ENCODE measurements around the gene RPS21. TPM values are rescaled to one million over a fixed set of nuclear protein-coding genes. Genes with fewer than 3 reads are reported as not detected.

RPS21 gene
- total and polyA plus RNA-seq, 2 of the 13 experiments (the other 11 are each of a cell fraction or from before 2014, with no cell fraction given): 2,647 to 11,063 TPM

DNA sequence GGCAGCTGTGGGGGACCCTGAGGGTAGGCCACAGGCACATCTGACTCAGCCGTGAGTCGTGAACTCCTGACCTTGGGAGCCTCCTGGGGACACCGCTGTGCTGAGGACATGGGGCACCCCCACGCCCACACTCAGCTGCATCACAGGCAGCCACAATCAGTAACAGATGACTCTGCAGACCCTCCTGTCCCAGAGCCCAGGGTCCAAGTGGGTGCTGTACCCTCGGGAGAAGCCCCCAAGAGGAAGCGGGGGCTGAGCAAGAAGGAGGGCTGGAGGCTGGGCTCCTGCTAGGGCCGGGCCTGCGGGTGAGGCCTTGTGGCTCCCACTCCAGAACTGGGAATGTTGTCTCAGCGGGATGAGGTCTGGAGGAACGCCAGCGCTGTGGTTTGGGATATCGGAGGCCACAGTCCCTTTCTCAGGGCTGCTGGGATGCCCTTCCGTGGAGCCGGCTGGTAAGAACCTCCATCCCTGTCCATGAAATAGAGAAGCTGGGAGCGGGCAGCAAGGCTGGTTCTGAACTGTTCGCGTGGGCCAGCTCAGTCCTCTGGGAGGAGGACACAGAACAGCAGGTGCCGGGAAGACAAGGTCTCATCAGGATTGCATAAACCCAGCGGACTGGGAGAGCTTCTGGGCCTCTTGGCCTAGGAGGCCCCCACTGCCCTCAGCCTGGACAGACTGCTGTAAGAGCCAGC is 16.6 kb upstream of the RPS21 start (continued):
- TF ChIP-seq BRD4 (CRISPR knock-in tag; IDR thresholded peaks at IDR 0.05) (peak; percentile 31; the same call in 1 of the 2 replicates), ZNF234 (CRISPR knock-in tag; conservative IDR thresholded peaks at IDR 0.05) (peak; percentile 77; the same call in 1 of the 2 replicates), ZNF768 (CRISPR knock-in tag; IDR thresholded peaks at IDR 0.05) (no peak), CBFB (CRISPR knock-in tag; IDR thresholded peaks at IDR 0.05) (no peak), RBM39 (IDR thresholded peaks at IDR 0.05; ENCODE audit: low read depth, low read length, poor library complexity, severe bottlenecking) (peak; percentile 46), ZNF3 (CRISPR knock-in tag; IDR thresholded peaks at IDR 0.05) (0 out of 2 replicates have a peak, but pooled peaks have one; percentile 12), ZMYM2 (CRISPR knock-in tag; IDR thresholded peaks at IDR 0.05) (no peak; the same call in 1 of the 2 replicates), ZNF724P (CRISPR knock-in tag; IDR thresholded peaks at IDR 0.05; ENCODE audit: borderline replicate concordance) (no peak), ZNF766 (CRISPR knock-in tag; IDR thresholded peaks at IDR 0.05; ENCODE audit: borderline replicate concordance) (no peak), ZBED4 (CRISPR knock-in tag; IDR thresholded peaks at IDR 0.05; ENCODE audit: borderline replicate concordance) (no peak), ZNF329 (CRISPR knock-in tag; IDR thresholded peaks at IDR 0.05; ENCODE audit: low read depth) (no peak), ZBTB34 (CRISPR knock-in tag; IDR thresholded peaks at IDR 0.05) (no peak; the same call in 1 of the 2 replicates), MTA3 (CRISPR knock-in tag; IDR thresholded peaks at IDR 0.05) (0 out of 2 replicates have a peak, but pooled peaks have one; percentile 80), HMGA1 (CRISPR knock-in tag; conservative IDR thresholded peaks at IDR 0.05) (no peak), ARNT2 (CRISPR knock-in tag; IDR thresholded peaks at IDR 0.05; ENCODE audit: low read depth) (peak; percentile 44; the same call in 1 of the 2 replicates), U2AF1 (optimal IDR thresholded peaks at IDR 0.05; ENCODE audit: low read depth, low read length) (peak; percentile 40), ZNF572 (CRISPR knock-in tag; IDR thresholded peaks at IDR 0.05) (0 out of 2 replicates have a peak, but pooled peaks have one; percentile 33), SMC3 (IDR thresholded peaks at IDR 0.05; ENCODE audit: low read length) (no peak), CCDC6 (CRISPR knock-in tag; IDR thresholded peaks at IDR 0.05) (no peak), ZNF264 (CRISPR knock-in tag; IDR thresholded peaks at IDR 0.05) (no peak), NR3C1 (CRISPR knock-in tag; IDR thresholded peaks at IDR 0.05) (no peak), AKAP8 (CRISPR knock-in tag; IDR thresholded peaks at IDR 0.05) (peak; percentile 92; the same call in 1 of the 2 replicates), MXD4 (CRISPR knock-in tag; IDR thresholded peaks at IDR 0.05) (no peak), ATF7 (IDR thresholded peaks at IDR 0.05) (no peak), ATF7 (CRISPR knock-in tag; IDR thresholded peaks at IDR 0.05) (no peak), ZNF781 (CRISPR knock-in tag; IDR thresholded peaks at IDR 0.05; ENCODE audit: borderline replicate concordance, not compliant biosample characterization) (no peak), HCFC1 (IDR thresholded peaks at IDR 0.05; ENCODE audit: low read depth, low read length) (no peak)

Measured in HepG2 (cell line).